ENCODE data around the gene RAPGEF6.
A peak's percentile ranks its signal among the peaks of the same experiment; 100 is the strongest.
"Not testable (repeated sequence)": the region's sequence is repeated elsewhere in the genome, so short reads cannot be mapped to it uniquely, and the experiment has no call there.

Gene RAPGEF6

GRCh38 chr5:131487371-131487770, 147.7 kb downstream of the RAPGEF6 start:
- not testable (repeated sequence) for DNase-seq

GRCh38 chr5:131482617-131483016, 152.4 kb downstream of the RAPGEF6 start:
- peak; percentile 56 for DNase-seq

- DNase-seq = peak; percentile 11
Measured at GRCh38 chr5:131481569-131481968, 153.5 kb downstream of the RAPGEF6 start.

DNA sequence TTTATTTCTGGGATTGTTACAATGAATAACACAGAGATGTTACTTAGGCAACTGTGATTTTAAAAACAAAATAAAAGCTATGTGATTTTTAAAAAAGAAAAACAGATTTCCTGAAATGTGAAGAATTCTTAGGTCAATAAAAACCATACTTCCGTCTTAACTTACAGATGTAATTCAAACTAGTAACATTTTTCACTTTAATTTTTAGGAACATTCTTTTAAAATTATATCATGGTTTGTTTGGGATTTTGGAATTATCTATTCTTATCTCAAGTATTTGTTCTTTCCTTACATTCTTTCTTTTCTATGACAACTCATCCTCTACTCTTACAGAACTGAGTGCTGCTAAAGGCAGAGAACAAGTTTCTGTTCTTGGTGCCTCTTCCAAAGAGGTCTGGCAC, 159.5 kb downstream of the RAPGEF6 start:
- DNase-seq = no peak

DNA sequence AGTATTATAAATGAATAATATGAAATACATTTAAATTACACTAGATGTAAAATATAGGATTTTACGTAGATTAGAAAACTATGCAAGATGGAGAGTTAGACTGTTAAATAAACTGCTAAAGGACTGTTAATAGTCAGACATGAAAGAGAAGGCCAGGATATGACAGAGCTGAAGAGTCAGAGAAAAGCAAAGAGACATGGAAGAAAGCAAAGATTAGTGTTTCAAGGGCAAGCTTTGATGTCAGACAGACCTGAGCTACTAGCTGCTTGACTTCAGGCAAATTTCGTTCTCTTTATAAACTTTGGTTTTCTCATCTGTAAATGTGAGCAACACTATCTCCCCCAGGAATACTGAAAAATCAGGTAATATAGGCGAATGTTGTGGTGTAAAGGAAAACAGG, 161.3 kb downstream of the RAPGEF6 start:
- DNase-seq = no peak

- DNase-seq = no peak
Measured at GRCh38 chr5:131466171-131466766, 168.8 kb downstream of the RAPGEF6 start.

DNA sequence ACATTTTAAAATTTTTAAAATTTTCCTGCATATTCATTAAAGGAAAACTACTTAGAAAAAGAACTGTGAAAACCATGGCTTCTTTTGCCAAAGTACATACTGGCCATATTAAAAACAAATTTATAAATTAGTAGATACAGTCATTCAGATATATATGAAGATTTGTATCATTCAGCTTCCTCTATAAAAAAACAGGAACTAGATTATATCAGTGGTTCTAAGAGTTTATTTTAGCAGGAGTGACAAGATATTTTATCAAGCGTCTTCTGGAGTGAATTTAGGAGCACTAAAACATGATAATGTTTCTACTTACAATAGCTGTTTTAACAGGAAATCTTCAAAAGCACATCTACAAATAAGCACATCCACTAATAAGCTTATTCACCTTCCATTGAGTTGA, 171.4 kb downstream of the RAPGEF6 start:
- DNase-seq = no peak

- DNase-seq = no peak
Measured at GRCh38 chr5:131462454-131462853, 172.6 kb downstream of the RAPGEF6 start.

GRCh38 chr5:131461742-131462141, 173.3 kb downstream of the RAPGEF6 start:
- DNase-seq = no peak

DNA sequence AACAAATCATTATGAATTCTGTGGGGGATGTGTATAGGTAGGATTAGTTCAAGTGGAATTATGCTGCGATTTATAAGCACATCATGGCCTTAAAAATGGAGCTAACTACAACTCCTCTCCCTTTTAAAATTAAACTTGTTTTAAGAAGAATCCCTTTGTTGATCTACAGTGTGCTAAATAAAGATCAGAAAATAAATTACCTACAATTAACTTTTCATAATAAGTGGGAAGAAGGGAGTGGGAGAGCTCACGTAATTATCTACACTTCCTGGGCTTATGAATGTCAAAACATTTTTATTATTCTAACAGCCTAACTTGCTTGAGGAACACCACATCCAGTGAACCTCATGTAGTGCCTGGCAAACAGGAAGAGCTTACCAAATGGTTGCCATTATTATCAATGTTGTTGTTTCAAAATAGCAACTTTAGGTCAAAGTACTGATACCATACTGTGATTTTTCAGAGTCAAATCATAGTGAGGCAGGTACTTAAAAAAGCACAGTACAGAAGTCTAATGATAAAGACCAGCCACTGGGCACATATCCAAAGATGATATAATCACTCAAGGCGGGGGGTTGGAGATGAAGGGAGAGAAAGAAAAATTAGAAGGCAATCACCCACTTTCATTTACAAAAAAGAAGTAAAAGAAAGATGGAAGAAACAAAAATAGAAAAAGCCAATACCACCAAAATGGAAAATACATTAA, 174.0 kb downstream of the RAPGEF6 start:
- no peak for DNase-seq

GRCh38 chr5:131460133-131460532, 174.9 kb downstream of the RAPGEF6 start:
- DNase-seq = no peak

- no peak for DNase-seq
Measured at GRCh38 chr5:131459216-131459615, 175.8 kb downstream of the RAPGEF6 start.

GRCh38 chr5:131457193-131457592, 177.8 kb downstream of the RAPGEF6 start:
- no peak for DNase-seq

- DNase-seq = no peak
Measured at GRCh38 chr5:131450941-131451340, 184.1 kb downstream of the RAPGEF6 start.

DNA sequence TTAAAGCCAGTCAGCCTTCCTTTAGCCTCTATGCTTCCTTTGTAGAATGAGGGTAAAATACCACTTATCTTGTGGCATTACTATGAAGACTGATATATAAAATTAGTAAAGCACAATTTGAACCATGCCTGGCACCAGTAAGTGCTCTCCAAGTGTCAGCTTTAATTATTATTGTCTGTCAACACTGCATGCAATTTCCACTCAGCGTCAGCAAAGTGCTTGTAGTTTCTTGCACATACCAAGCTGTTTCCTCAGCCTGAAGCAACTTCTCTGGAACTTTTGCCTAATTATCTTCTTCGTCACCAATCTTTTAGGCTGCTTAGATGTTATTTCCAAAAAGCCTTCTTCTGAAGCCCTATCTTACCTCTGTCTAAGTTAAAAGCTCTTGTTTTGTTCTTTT, 193.8 kb downstream of the RAPGEF6 start:
- DNase-seq = no peak

DNA sequence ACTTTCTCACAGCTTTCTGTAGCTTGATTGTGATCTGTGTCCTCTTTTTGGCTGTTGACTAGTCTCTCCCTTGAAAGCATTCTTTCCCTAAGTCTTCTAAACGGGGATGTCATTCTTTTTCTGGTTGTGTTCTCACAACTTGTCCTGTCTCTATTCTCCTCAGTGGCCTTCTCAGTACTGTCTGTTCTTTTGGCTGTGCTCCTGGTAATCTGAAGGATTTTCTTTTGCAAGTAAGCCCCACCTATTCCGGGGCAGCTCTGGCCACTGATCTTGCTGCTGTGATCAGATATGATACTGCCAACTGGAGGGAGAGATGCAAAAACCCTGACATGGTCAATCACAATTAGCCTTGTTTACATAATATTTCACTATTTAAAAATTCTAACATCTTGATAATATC, 198.9 kb downstream of the RAPGEF6 start:
- DNase-seq = no peak

- no peak for DNase-seq
Measured at GRCh38 chr5:131433109-131433508, 201.9 kb downstream of the RAPGEF6 start.

GRCh38 chr5:131431794-131432193, 203.2 kb downstream of the RAPGEF6 start:
- DNase-seq = no peak

- DNase-seq = no peak
Measured at GRCh38 chr5:131430794-131431193, 204.2 kb downstream of the RAPGEF6 start.

DNA sequence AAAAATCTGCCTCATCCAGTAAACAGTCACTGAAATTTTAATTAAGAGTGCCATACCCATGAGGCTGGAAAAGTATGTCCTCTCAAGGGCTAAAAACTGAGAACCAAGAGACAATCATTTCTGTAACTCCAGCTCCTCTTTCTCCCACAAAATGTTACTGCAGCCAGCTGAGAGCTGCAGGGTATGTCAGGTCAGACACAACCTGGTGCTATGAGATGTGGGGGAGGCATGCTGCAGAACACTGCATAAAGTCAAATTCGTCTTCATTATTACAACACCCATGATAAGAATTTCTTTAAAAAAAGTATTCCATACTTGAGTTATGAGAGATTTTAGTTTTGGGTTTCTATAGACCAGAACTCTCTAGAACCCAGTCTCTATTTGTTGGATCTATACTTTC, 209.0 kb downstream of the RAPGEF6 start:
- no peak for DNase-seq

- DNase-seq = no peak
Measured at GRCh38 chr5:131423056-131423455, 212.0 kb downstream of the RAPGEF6 start.

GRCh38 chr5:131419877-131420276, 215.2 kb downstream of the RAPGEF6 start:
- peak; percentile 18 for DNase-seq

DNA sequence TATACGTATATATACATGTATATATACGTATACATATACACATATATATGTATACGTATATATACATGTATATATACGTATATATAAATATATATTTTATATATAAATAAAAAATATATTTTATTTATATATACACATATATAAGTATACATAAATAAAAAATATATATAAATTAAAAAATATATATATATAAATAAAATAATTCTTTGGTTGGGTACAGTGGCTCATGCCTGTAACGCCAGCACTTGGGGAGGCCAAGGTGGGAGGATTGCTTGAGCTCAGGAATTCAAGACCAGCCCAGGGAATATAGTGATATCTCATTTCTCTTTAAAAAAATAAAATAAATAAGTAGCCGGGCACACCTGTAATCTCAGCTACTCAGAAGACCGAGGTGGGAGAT, 216.2 kb downstream of the RAPGEF6 start:
- no peak for DNase-seq

GRCh38 chr5:131417240-131417869, 217.7 kb downstream of the RAPGEF6 start:
- DNase-seq = peak; percentile 80

Measured in activated CD4-positive, alpha-beta T cell treated with anti-CD3 and anti-CD28 coated beads, Interleukin-10, Interleukin-2, amounts not matched to agents 100 ng/mL and 50 ng/mL, durations not matched to agents 16 hours and 8 hours (primary cell).